HUES6 (cell line): ENCODE data around the gene PDE7B.

Experiments used
- H3K27ac ChIP-seq: 2 replicates; pipeline ENCODE4 v1.7.0; 2013; ENCODE audit warnings: low read depth, mild to moderate bottlenecking, low read length, inconsistent platforms
- H3K27me3 ChIP-seq: 2 replicates; pipeline ENCODE4 v1.6.1; 2013; ENCODE audit warnings: low read length; ENCODE audit not compliant: control insufficient read depth, insufficient read depth
- H3K36me3 ChIP-seq: 2 replicates; pipeline ENCODE4 v1.6.1; 2013; ENCODE audit warnings: low read length; ENCODE audit not compliant: control insufficient read depth, insufficient read depth
- H3K4me1 ChIP-seq: 2 replicates; pipeline ENCODE4 v1.6.1; 2013; ENCODE audit warnings: low read length; ENCODE audit not compliant: control insufficient read depth, insufficient read depth
- H3K4me3 ChIP-seq: 2 replicates; pipeline ENCODE4 v1.5.1; 2013; ENCODE audit warnings: low read depth, low read length
- H3K9ac ChIP-seq: one replicate; pipeline ENCODE4 v1.6.1; 2013; ENCODE audit warnings: mild to moderate bottlenecking, low read length
- H3K9me3 ChIP-seq: 2 replicates; pipeline ENCODE4 v1.6.1; 2013; ENCODE audit warnings: low read depth, low read length; ENCODE audit not compliant: control insufficient read depth, insufficient read depth

The PDE7B gene

GRCh38 chr6:135887069-135887468 is 35.6 kb downstream of the PDE7B start:
- Histone ChIP-seq H3K9me3 (no peaks in the 10 kb centered on the region), H3K27me3 (no peaks in the 10 kb centered on the region), H3K36me3 (no peaks in the 10 kb centered on the region), H3K4me1 (no peaks in the 10 kb centered on the region), H3K9ac (no peak overlapping the region), H3K4me3 (no peak overlapping the region), H3K27ac (no peak overlapping the region)

GRCh38 chr6:135888818-135889217 is 37.3 kb downstream of the PDE7B start:
- H3K4me3 ChIP-seq: no peak overlapping the region

GRCh38 chr6:135890876-135891275 is 39.4 kb downstream of the PDE7B start:
- Histone ChIP-seq H3K9ac (no peak overlapping the region), H3K4me3 (no peak overlapping the region), H3K9me3 (no peaks in the 10 kb centered on the region), H3K27me3 (no peaks in the 10 kb centered on the region), H3K4me1 (no peaks in the 10 kb centered on the region), H3K27ac (no peak overlapping the region), H3K36me3 (no peaks in the 10 kb centered on the region)

More at GRCh38 chr6:135888818-135889217, 37.3 kb downstream of the PDE7B start:
- Histone ChIP-seq H3K9me3 (no peaks in the 10 kb centered on the region), H3K4me1 (no peaks in the 10 kb centered on the region), H3K9ac (no peak overlapping the region), H3K27ac (no peak overlapping the region), H3K27me3 (no peaks in the 10 kb centered on the region), H3K36me3 (no peaks in the 10 kb centered on the region)

- Histone ChIP-seq H3K36me3 (no peaks in the 10 kb centered on the region), H3K27ac (no peak overlapping the region), H3K9me3 (no peaks in the 10 kb centered on the region), H3K9ac (no peak overlapping the region), H3K4me1 (no peaks in the 10 kb centered on the region), H3K4me3 (no peak overlapping the region), H3K27me3 (no peaks in the 10 kb centered on the region)
Observed at GRCh38 chr6:135891710-135892109, 40.2 kb downstream of the PDE7B start.

- H3K9me3 ChIP-seq: no peaks in the 10 kb centered on the region
- no peak overlapping the region for H3K4me3 ChIP-seq
- no peaks in the 10 kb centered on the region for H3K4me1 ChIP-seq
- H3K36me3 ChIP-seq: no peaks in the 10 kb centered on the region
- no peak overlapping the region for H3K27ac ChIP-seq
- no peaks in the 10 kb centered on the region for H3K27me3 ChIP-seq
- H3K9ac ChIP-seq: no peak overlapping the region
Observed at GRCh38 chr6:135895231-135895911, 43.9 kb downstream of the PDE7B start.

- no peaks in the 10 kb centered on the region for H3K9me3 ChIP-seq
- no peak overlapping the region for H3K4me3 ChIP-seq
- H3K27ac ChIP-seq: no peak overlapping the region
- H3K9ac ChIP-seq: no peak overlapping the region
- no peaks in the 10 kb centered on the region for H3K4me1 ChIP-seq
- no peaks in the 10 kb centered on the region for H3K27me3 ChIP-seq
- H3K36me3 ChIP-seq: no peaks in the 10 kb centered on the region
Observed at GRCh38 chr6:135897087-135897486, 45.6 kb downstream of the PDE7B start.

GRCh38 chr6:135901774-135902524 is 50.4 kb downstream of the PDE7B start:
- H3K9ac ChIP-seq: no peak overlapping the region
- H3K4me1 ChIP-seq: no peaks in the 10 kb centered on the region
- no peaks in the 10 kb centered on the region for H3K36me3 ChIP-seq
- no peaks in the 10 kb centered on the region for H3K27me3 ChIP-seq
- no peak overlapping the region for H3K27ac ChIP-seq
- no peak overlapping the region for H3K4me3 ChIP-seq
- H3K9me3 ChIP-seq: no peaks in the 10 kb centered on the region

GRCh38 chr6:135902756-135903331 is 51.3 kb downstream of the PDE7B start:
- Histone ChIP-seq H3K4me3 (no peak overlapping the region), H3K27ac (no peak overlapping the region), H3K27me3 (no peaks in the 10 kb centered on the region), H3K4me1 (no peaks in the 10 kb centered on the region), H3K9ac (no peak overlapping the region), H3K9me3 (no peaks in the 10 kb centered on the region), H3K36me3 (no peaks in the 10 kb centered on the region)

- no peaks in the 10 kb centered on the region for H3K27me3 ChIP-seq
- H3K4me3 ChIP-seq: no peak overlapping the region
- no peak overlapping the region for H3K27ac ChIP-seq
- H3K36me3 ChIP-seq: no peaks in the 10 kb centered on the region
- no peaks in the 10 kb centered on the region for H3K4me1 ChIP-seq
- H3K9me3 ChIP-seq: no peaks in the 10 kb centered on the region
- H3K9ac ChIP-seq: no peak overlapping the region
Observed at GRCh38 chr6:135904666-135905065, 53.2 kb downstream of the PDE7B start.

- H3K27me3 ChIP-seq: no peaks in the 10 kb centered on the region
- no peak overlapping the region for H3K9ac ChIP-seq
- H3K27ac ChIP-seq: no peak overlapping the region
- H3K9me3 ChIP-seq: no peaks in the 10 kb centered on the region
- H3K4me3 ChIP-seq: no peak overlapping the region
- no peaks in the 10 kb centered on the region for H3K4me1 ChIP-seq
- H3K36me3 ChIP-seq: no peaks in the 10 kb centered on the region
Observed at GRCh38 chr6:135905604-135906300, 54.3 kb downstream of the PDE7B start.

GRCh38 chr6:135906542-135906941 is 55.0 kb downstream of the PDE7B start:
- Histone ChIP-seq H3K4me3 (no peak overlapping the region), H3K36me3 (no peaks in the 10 kb centered on the region), H3K4me1 (no peaks in the 10 kb centered on the region), H3K27me3 (no peaks in the 10 kb centered on the region), H3K9ac (no peak overlapping the region), H3K9me3 (no peaks in the 10 kb centered on the region), H3K27ac (no peak overlapping the region)
